DND-41 (cell line): ENCODE data around the gene ANXA7.
A peak's percentile ranks its signal among the peaks of the same experiment; 100 is the strongest.

Experiments
- ATAC-seq: fragments of 200-7000 bp; cut with Tn5 transposase; 3 replicates; pipeline ENCODE4 v1.9.1; 2021; ENCODE audit warnings: low read depth; ENCODE audit not compliant: insufficient read depth
- DNase-seq: peaks from one replicate; pipeline ENCODE4 v3.0.0-alpha.2; 2020
- H2AFZ ChIP-seq: 2 replicates; pipeline ENCODE4 v1.6.0; 2012; ENCODE audit warnings: low read depth, low read length
- H3K27ac ChIP-seq: 2 replicates; pipeline ENCODE4 v1.5.1; 2012; ENCODE audit warnings: low read length, inconsistent platforms
- H3K27me3 ChIP-seq: fragments of 200-600 bp; sonication (generic); 2 replicates; pipeline ENCODE4 v1.6.0; 2012; ENCODE audit warnings: low read length, mild to moderate bottlenecking, inconsistent platforms; ENCODE audit not compliant: insufficient read depth, poor library complexity
- H3K36me3 ChIP-seq: 2 replicates; pipeline ENCODE4 v1.5.1; 2012; ENCODE audit warnings: low read length, inconsistent platforms; ENCODE audit not compliant: insufficient read depth
- H3K4me1 ChIP-seq: 2 replicates; pipeline ENCODE4 v1.5.1; 2012; ENCODE audit warnings: mild to moderate bottlenecking, low read length; ENCODE audit not compliant: insufficient read depth
- H3K4me2 ChIP-seq: 2 replicates; pipeline ENCODE4 v1.6.0; 2012; ENCODE audit warnings: mild to moderate bottlenecking, moderate library complexity, low read length, inconsistent platforms; ENCODE audit not compliant: insufficient read depth
- H3K4me3 ChIP-seq, 2 experiments: fragments of 200-600 bp in 1 of 2; shearing (Covaris generic) in 1 of 2; 2 replicates each; pipeline ENCODE4 v1.5.1; 2012 to 2016; ENCODE audit warnings: inconsistent platforms in 2 of 2, low read length in 2 of 2, mild to moderate bottlenecking in 2 of 2, low read depth in 1 of 2, moderate library complexity in 1 of 2
- H3K79me2 ChIP-seq: 2 replicates; pipeline ENCODE4 v1.6.0; 2012; ENCODE audit warnings: low read length, inconsistent platforms; ENCODE audit not compliant: insufficient read depth
- H3K9ac ChIP-seq: 2 replicates; pipeline ENCODE4 v1.6.0; 2012; ENCODE audit warnings: low read depth, mild to moderate bottlenecking, inconsistent platforms, low read length, moderate library complexity
- H3K9me3 ChIP-seq: 2 replicates; pipeline ENCODE4 v1.5.1; 2012; ENCODE audit warnings: low read length, moderate library complexity, mild to moderate bottlenecking, inconsistent platforms; ENCODE audit not compliant: insufficient read depth, severe bottlenecking
- H4K20me1 ChIP-seq: 2 replicates; pipeline ENCODE4 v1.6.0; 2012; ENCODE audit warnings: low read length; ENCODE audit not compliant: insufficient read depth
- CTCF ChIP-seq: IDR thresholded peaks from 2 replicates; pipeline ENCODE4 v1.5.1; 2012; ENCODE audit warnings: borderline replicate concordance, low read length, moderate library complexity, mild to moderate bottlenecking; ENCODE audit not compliant: poor library complexity, severe bottlenecking; ENCODE audit errors: extremely low read depth
- EZH2 ChIP-seq: IDR thresholded peaks from 3 replicates; pipeline ENCODE4 v1.6.1; 2012; ENCODE audit warnings: borderline replicate concordance, low read depth, mild to moderate bottlenecking, moderate library complexity, low read length, inconsistent platforms; ENCODE audit not compliant: severe bottlenecking

Gene ANXA7

DNA sequence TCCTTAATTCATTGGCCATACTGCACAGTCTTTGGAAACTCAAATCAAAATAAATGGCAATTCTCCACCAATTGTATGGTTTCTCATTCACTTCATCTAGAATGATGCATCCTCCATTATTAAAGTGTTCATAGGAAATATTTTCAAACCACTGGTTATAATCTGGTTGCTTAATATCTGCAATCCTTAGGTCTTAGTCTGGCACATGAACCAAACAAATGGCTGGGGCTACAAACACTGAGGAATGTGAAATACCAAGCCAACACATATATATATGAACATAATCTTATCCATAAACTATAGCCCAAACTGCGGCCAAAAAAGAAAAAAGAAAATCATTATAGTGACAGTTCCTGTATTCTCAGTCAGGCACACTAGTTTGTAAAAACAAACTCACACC lies 25.2 kb upstream of the ANXA7 start:
- H3K27ac ChIP-seq, result no peak overlapping the region
- peaks cover 44% of the 10 kb centered on the region for H3K36me3 ChIP-seq
- H3K4me3 ChIP-seq, result no peak overlapping the region
- H4K20me1 ChIP-seq, result no peaks in the 10 kb centered on the region
- ATAC-seq (no peak), DNase-seq (no peak)
- H3K9me3 ChIP-seq, result no peaks in the 10 kb centered on the region
- H3K4me2 ChIP-seq, result no peak overlapping the region
- no peaks in the 10 kb centered on the region for H3K79me2 ChIP-seq
- H2AFZ ChIP-seq, result no peak overlapping the region
- H3K4me1 ChIP-seq, result no peaks in the 10 kb centered on the region
- TF ChIP-seq CTCF (no peak), EZH2 (no peak)
- no peaks in the 10 kb centered on the region for H3K27me3 ChIP-seq
- no peak overlapping the region for H3K9ac ChIP-seq

- H3K27ac ChIP-seq, result no peak within 1 kb of the TSS
- no peak within 1 kb of the TSS for H2AFZ ChIP-seq
- DNase-seq (no peak), ATAC-seq (peak; percentile 42; the same call in 1 of the 3 replicates)
- no peaks in the 10 kb centered on the region for H4K20me1 ChIP-seq
- no peaks in the 10 kb centered on the region for H3K4me1 ChIP-seq
- H3K4me3 ChIP-seq, result no peak within 1 kb of the TSS
- H3K27me3 ChIP-seq, result no peaks in the 10 kb centered on the region
- no peaks in the 10 kb centered on the region for H3K9me3 ChIP-seq
- peaks cover 15% of the 10 kb centered on the region for H3K36me3 ChIP-seq
- no peak within 1 kb of the TSS for H3K4me2 ChIP-seq
- H3K9ac ChIP-seq, result no peak within 1 kb of the TSS
- no peaks in the 10 kb centered on the region for H3K79me2 ChIP-seq
- TF ChIP-seq EZH2, result no peak
- TF ChIP-seq CTCF, result no peak
Measured at GRCh38 chr10:73433538-73433867, 19.6 kb upstream of the ANXA7 start, which contains the start of gene MSS51. Gene MSS51 (minus strand): TSS chr10:73433561. CDS start chr10:73428284, 5,277 bp downstream.

DNA sequence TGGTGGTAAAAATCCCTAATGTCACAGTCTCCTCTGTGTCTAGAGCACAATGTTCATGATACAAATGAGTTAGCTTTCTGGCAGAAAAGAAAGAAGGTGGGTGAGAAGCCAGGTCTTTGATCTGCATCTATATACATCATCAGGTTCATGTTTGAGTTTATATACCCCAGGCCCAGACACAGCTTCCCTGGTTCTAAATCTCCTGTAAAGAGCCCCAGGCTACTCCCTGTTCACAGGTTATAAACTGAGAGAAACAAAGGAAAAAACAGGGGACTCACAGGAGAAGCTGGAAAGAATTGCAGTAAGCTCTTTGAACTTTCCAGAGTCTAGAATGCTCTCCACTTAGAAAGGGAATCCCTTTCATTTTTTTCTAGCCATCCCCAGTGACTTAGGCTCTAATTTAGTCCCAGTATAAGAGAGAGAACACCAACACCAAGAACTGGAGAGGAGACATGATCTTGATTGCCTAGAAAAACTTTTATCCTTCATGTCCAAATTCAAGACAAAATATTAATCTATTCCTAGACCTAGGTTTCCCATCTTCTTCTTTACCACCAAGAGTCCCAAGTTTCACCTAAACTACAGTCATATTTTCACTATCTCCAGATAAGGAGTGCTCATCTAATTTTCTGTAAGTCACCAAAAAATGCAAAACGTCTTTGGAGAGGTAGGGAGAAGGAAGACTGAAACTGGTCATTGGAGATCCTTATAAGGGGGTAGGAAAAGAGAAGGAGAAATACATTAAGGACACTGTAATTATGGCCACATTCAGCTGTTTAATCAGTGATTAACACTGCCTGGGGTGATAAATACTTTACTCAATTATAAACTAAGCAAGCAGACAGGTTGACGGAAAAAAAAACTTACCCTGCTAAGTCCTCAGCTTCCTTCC lies 19.0 kb upstream of the ANXA7 start:
- H3K9me3 ChIP-seq, result no peaks in the 10 kb centered on the region
- H3K9ac ChIP-seq, result no peak overlapping the region
- H4K20me1 ChIP-seq, result no peaks in the 10 kb centered on the region
- no peaks in the 10 kb centered on the region for H3K27me3 ChIP-seq
- H3K4me1 ChIP-seq, result no peaks in the 10 kb centered on the region
- H2AFZ ChIP-seq, result no peak overlapping the region
- no peak overlapping the region for H3K4me2 ChIP-seq
- no peak overlapping the region for H3K27ac ChIP-seq
- DNase-seq, result no peak
- peaks cover 16% of the 10 kb centered on the region for H3K36me3 ChIP-seq
- H3K4me3 ChIP-seq, result no peak overlapping the region
- no peak for ATAC-seq
- H3K79me2 ChIP-seq, result no peaks in the 10 kb centered on the region
- no peak for TF ChIP-seq CTCF
- no peak for TF ChIP-seq EZH2
